Endothelial cell of umbilical vein (primary cell): Measurements from ENCODE around the gene NDUFA13. TPM values are rescaled to one million over a fixed set of nuclear protein-coding genes. Genes with fewer than 3 reads are reported as not detected.

Experiments
- BruUV-seq: library from RNA; stranded (reverse); fragments of 400-500 nt; replicated peaks from 2 replicates; lab custom pipeline; 2021; lab: Mats Ljungman, UMichigan
- CTCF ChIA-PET: fragments of 300-600, 350-600 bp; sonication (Branson Sonifier 250); formaldehyde crosslinking; loops from one replicate; lab custom pipeline; 2021; ENCODE audit warnings: antibody characterized with exemption, inconsistent platforms; lab: Charles Lee
- POLR2A ChIA-PET: fragments of 300-600, 350-600 bp; sonication (Branson Sonifier 250); formaldehyde crosslinking; loops from one replicate; lab custom pipeline; 2021; ENCODE audit warnings: antibody characterized with exemption, inconsistent platforms; lab: Charles Lee
- DNase-seq: peaks from one replicate; pipeline ENCODE4 v3.0.0-alpha.2; 2011; ENCODE audit warnings: low read depth, low spot score
- FAIRE-seq: peaks from 2 replicates; lab custom pipeline; 2011; peaks lifted over from hg19 to GRCh38; lab: Jason Lieb, UNC
- H2AFZ ChIP-seq: 2 replicates; pipeline ENCODE4 v1.6.0; 2012; ENCODE audit warnings: low read depth, low read length, control low read depth, inconsistent platforms
- H3K27ac ChIP-seq: 2 replicates; pipeline ENCODE4 v1.5.1; 2011; ENCODE audit warnings: low read depth, mild to moderate bottlenecking, control low read depth, low read length, moderate library complexity; ENCODE audit not compliant: insufficient read depth
- H3K27me3 ChIP-seq, 2 experiments: 2 replicates each; pipeline versions ENCODE4 v1.6.0 to v1.6.1; 2011; ENCODE audit warnings: low read length in 2 of 2, mixed read lengths in 1 of 2; ENCODE audit not compliant: control insufficient read depth in 2 of 2, insufficient read depth in 2 of 2
- H3K36me3 ChIP-seq, 2 experiments: 2 replicates in 1 of 2; 3 replicates in 1 of 2; pipeline ENCODE4 v1.5.1; 2011; ENCODE audit warnings: low read length in 2 of 2, mild to moderate bottlenecking in 1 of 2, moderate library complexity in 1 of 2; ENCODE audit not compliant: control insufficient read depth in 2 of 2, insufficient read depth in 2 of 2; ENCODE audit errors: extremely low read depth in 1 of 2
- H3K4me1 ChIP-seq: 3 replicates; pipeline ENCODE4 v1.5.1; 2011; ENCODE audit warnings: mild to moderate bottlenecking, low read length; ENCODE audit not compliant: control insufficient read depth, insufficient read depth; ENCODE audit errors: extremely low read depth
- H3K4me2 ChIP-seq: 2 replicates; pipeline ENCODE4 v1.6.1; 2011; ENCODE audit warnings: low read length, control low read depth, mixed read lengths; ENCODE audit not compliant: insufficient read depth
- H3K4me3 ChIP-seq, 3 experiments: fragments of 200-600 bp in 1 of 3; sonication (generic), shearing (Covaris generic) in 1 of 3; replicated peaks in 1 of 3; 2 replicates each; pipeline ENCODE4 v1.5.1; 2011 to 2016; ENCODE audit warnings: control low read depth in 3 of 3, low read length in 3 of 3, mild to moderate bottlenecking in 2 of 3, inconsistent platforms in 1 of 3, low read depth in 1 of 3, moderate library complexity in 1 of 3; ENCODE audit not compliant: insufficient read depth in 1 of 3
- H3K79me2 ChIP-seq: 2 replicates; pipeline ENCODE4 v1.6.0; 2012; ENCODE audit warnings: low read length, inconsistent platforms; ENCODE audit not compliant: control insufficient read depth, insufficient read depth
- H3K9ac ChIP-seq: replicated peaks from 2 replicates; pipeline ENCODE3; 2011; ENCODE audit warnings: low read length, control low read depth; ENCODE audit not compliant: insufficient read depth; ENCODE audit errors: extremely low read depth
- H3K9me1 ChIP-seq: replicated peaks from 3 replicates; pipeline ENCODE4 v1.6.0; 2011; ENCODE audit warnings: mild to moderate bottlenecking, low read length; ENCODE audit not compliant: control insufficient read depth, insufficient read depth; ENCODE audit errors: extremely low read depth
- H3K9me3 ChIP-seq: replicated peaks from 2 replicates; pipeline ENCODE4 v1.5.1; 2012; ENCODE audit warnings: low read length, inconsistent platforms; ENCODE audit not compliant: control insufficient read depth, insufficient read depth
- H4K20me1 ChIP-seq: replicated peaks from 2 replicates; pipeline ENCODE3; 2011; ENCODE audit warnings: mild to moderate bottlenecking, low read length; ENCODE audit not compliant: control insufficient read depth, insufficient read depth; ENCODE audit errors: extremely low read depth
- EZH2 ChIP-seq: IDR thresholded peaks from 2 replicates; pipeline ENCODE4 v1.6.1; 2012; ENCODE audit warnings: borderline replicate concordance, low read depth, mild to moderate bottlenecking, moderate library complexity, low read length, inconsistent platforms; ENCODE audit not compliant: severe bottlenecking
- FOS ChIP-seq: IDR thresholded peaks from 2 replicates; pipeline ENCODE4 v1.6.1; 2011; ENCODE audit warnings: mild to moderate bottlenecking, low read length, moderate library complexity, borderline replicate concordance; ENCODE audit not compliant: insufficient read depth
- GATA2 ChIP-seq: IDR thresholded peaks from 2 replicates; pipeline ENCODE4 v1.7.0; 2011; ENCODE audit warnings: low read depth, mild to moderate bottlenecking, moderate library complexity, mixed read lengths, low read length; ENCODE audit not compliant: insufficient read length, insufficient read depth
- JUN ChIP-seq: IDR thresholded peaks from 2 replicates; pipeline ENCODE4 v1.6.1; 2011; ENCODE audit warnings: borderline replicate concordance, low read depth; ENCODE audit not compliant: insufficient read length, insufficient read depth
- MYC ChIP-seq: IDR thresholded peaks from one replicate; pipeline ENCODE4 v1.6.1; 2011; ENCODE audit warnings: mild to moderate bottlenecking, low read depth, low read length
- POLR2A ChIP-seq: IDR thresholded peaks from 2 replicates; pipeline ENCODE4 v1.6.1; 2012; ENCODE audit warnings: low read depth, mild to moderate bottlenecking, control low read depth, low read length
- POLR2AphosphoS5 ChIP-seq: IDR thresholded peaks from 2 replicates; pipeline ENCODE4 v1.6.1; 2012; ENCODE audit warnings: low read depth, mild to moderate bottlenecking, control low read depth, low read length, moderate library complexity; ENCODE audit not compliant: insufficient read depth
- dilution Hi-C: fragments of 300-500 bp; cut with MboI; formaldehyde crosslinking; loops from one replicate; pipeline ENCODE4 v1.15.0; 2019; ENCODE audit warnings: low sequenced_read_pairs; ENCODE audit not compliant: extremely low pct_ligation_motif_present
- intact Hi-C: fragments of 100-400 bp; cut with micrococcal nuclease; formaldehyde crosslinking; loops from one replicate; pipeline ENCODE4 v1.10.0; 2022
- polyA plus RNA-seq, 4 experiments: library from polyadenylated mRNA; depleted of rRNA in 3 of 4; stranded (reverse) in 3 of 4; unstranded in 1 of 4; fragments of >200 nt; gene quantifications; 2 replicates each; pipeline versions ENCODE4 v1.2.1 to v1.2.3, GENCODE V29; 2011 to 2012; ENCODE audit warnings: missing spikeins in 1 of 4
- total RNA-seq: library from RNA; stranded (reverse); gene quantifications from 2 replicates; pipeline ENCODE4 v1.2.3, GENCODE V29; 2021
- TF ChIP-seq, protein P1 (sequence below), 2 donors: IDR thresholded peaks; 1 replicate in 1 of 2; 2 replicates in 1 of 2; pipeline ENCODE4 v1.5.1; 2011; ENCODE audit warnings: low read length in 2 of 2, mild to moderate bottlenecking in 2 of 2, moderate library complexity in 2 of 2, control low read depth in 1 of 2, inconsistent platforms in 1 of 2, low read depth in 1 of 2; ENCODE audit not compliant: insufficient read depth in 1 of 2; ENCODE audit errors: extremely low read depth in 1 of 2
- TF ChIP-seq, protein P2 (sequence below): IDR thresholded peaks from 2 replicates; pipeline ENCODE4 v1.6.1; 2011; ENCODE audit not compliant: insufficient read depth, insufficient read length

NDUFA13 gene
- total and polyA plus RNA-seq, 2 donors (not counting 3 experiments of a cell fraction or from before 2014, with no cell fraction given): 246 to 799 TPM

DNA sequence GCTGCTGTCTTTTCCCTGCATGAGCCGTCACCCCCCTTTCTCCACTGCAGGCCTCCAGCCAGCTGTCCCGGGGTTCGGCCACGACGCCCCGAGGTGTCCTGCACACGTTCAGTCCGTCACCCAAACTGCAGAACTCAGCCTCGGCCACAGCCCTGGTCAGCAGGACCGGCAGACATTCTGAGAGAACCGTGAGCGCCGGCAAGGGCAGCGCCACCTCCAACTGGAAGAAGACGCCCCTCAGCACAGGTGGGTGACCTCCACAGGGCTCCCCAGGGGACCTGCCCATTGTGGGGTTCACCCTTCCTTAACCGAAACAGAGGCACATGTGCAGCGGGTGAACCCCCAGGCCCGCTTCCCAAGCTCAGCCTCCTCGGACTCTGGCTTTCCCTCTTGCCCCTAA is 13.7 kb upstream of the NDUFA13 start:
- Histone ChIP-seq H3K4me2 (no peak overlapping the region), H3K4me1 (no peaks in the 10 kb centered on the region), H3K27ac (no peak overlapping the region), H3K79me2 (no peaks in the 10 kb centered on the region), H4K20me1 (no peaks in the 10 kb centered on the region), H3K36me3 (peaks cover 22 to 63% of the 10 kb centered on the region in 2 experiments), H2AFZ (no peak overlapping the region), H3K4me3 (no peak overlapping the region), H3K9ac (no peak overlapping the region), H3K9me1 (no peaks in the 10 kb centered on the region), H3K9me3 (no peaks in the 10 kb centered on the region), H3K27me3 (no peaks in the 10 kb centered on the region)
- ChIA-PET POLR2A (no interaction called here), CTCF (no interaction called here)
- TF ChIP-seq MYC (no peak), FOS (no peak), POLR2A (no peak), EZH2 (no peak), JUN (no peak), GATA2 (no peak), POLR2AphosphoS5 (no peak)
- TF ChIP-seq, protein P1, sequence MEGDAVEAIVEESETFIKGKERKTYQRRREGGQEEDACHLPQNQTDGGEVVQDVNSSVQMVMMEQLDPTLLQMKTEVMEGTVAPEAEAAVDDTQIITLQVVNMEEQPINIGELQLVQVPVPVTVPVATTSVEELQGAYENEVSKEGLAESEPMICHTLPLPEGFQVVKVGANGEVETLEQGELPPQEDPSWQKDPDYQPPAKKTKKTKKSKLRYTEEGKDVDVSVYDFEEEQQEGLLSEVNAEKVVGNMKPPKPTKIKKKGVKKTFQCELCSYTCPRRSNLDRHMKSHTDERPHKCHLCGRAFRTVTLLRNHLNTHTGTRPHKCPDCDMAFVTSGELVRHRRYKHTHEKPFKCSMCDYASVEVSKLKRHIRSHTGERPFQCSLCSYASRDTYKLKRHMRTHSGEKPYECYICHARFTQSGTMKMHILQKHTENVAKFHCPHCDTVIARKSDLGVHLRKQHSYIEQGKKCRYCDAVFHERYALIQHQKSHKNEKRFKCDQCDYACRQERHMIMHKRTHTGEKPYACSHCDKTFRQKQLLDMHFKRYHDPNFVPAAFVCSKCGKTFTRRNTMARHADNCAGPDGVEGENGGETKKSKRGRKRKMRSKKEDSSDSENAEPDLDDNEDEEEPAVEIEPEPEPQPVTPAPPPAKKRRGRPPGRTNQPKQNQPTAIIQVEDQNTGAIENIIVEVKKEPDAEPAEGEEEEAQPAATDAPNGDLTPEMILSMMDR (IDR thresholded peaks at IDR 0.05; ENCODE audit: extremely low read depth in 1 of 2, insufficient read depth in 1 of 2, low read depth in 1 of 2, low read length in 2 of 2): no peak
- TF ChIP-seq, protein P2, sequence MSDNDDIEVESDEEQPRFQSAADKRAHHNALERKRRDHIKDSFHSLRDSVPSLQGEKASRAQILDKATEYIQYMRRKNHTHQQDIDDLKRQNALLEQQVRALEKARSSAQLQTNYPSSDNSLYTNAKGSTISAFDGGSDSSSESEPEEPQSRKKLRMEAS: no peak
- no TSS peak for BruUV-seq
- intact Hi-C loops (no loop called here), dilution Hi-C loops (no loop called here)
- FAIRE-seq (no peak), DNase-seq (no peak)
